ENCODE measurements around the gene MROH2A. TPM values are rescaled to one million over a fixed set of nuclear protein-coding genes. Genes with fewer than 3 reads are reported as not detected.

The MROH2A gene
- total RNA-seq, 4 donors from 2014 or later: not detected

GRCh38 chr2:233835230-233836186, 57.4 kb downstream of the MROH2A start:
- Histone ChIP-seq H3K9me3 (no peaks in the 10 kb centered on the region), H3K27ac (no peak overlapping the region), H3K36me3 (no peaks in the 10 kb centered on the region), H3K27me3 (no peaks in the 10 kb centered on the region), H3K4me1 (no peaks in the 10 kb centered on the region), H3K4me3 (no peak overlapping the region)
- WGBS, 2 donors: 95 to 96% methylated on average over 13 to 14 of the region's 14 CpGs
- TF ChIP-seq POLR2A (IDR thresholded peaks at IDR 0.05) (no peak), EP300 (IDR thresholded peaks at IDR 0.05) (no peak), CTCF (IDR thresholded peaks at IDR 0.05) (no peak)
- no peak for DNase-seq (ENCODE audit: low spot score in 2 of 2)

- 98 to 99% methylated on average over 7 of the region's 7 CpGs for WGBS, 2 donors
- H3K27me3 ChIP-seq: no peaks in the 10 kb centered on the region
- no peak overlapping the region for H3K27ac ChIP-seq
- no peak for TF ChIP-seq CTCF (IDR thresholded peaks at IDR 0.05)
- no peak overlapping the region for H3K4me3 ChIP-seq
- H3K9me3 ChIP-seq: no peaks in the 10 kb centered on the region
- no peaks in the 10 kb centered on the region for H3K36me3 ChIP-seq
- DNase-seq (ENCODE audit: low spot score in 2 of 2): no peak
- H3K4me1 ChIP-seq: no peaks in the 10 kb centered on the region
Measured at GRCh38 chr2:233836359-233836758, 58.2 kb downstream of the MROH2A start.

GRCh38 chr2:233837694-233838229, 59.6 kb downstream of the MROH2A start:
- H3K4me3 ChIP-seq: no peak overlapping the region
- no peaks in the 10 kb centered on the region for H3K27me3 ChIP-seq
- 89 to 91% methylated on average over 9 of the region's 9 CpGs for WGBS, 2 donors
- no peak for DNase-seq (ENCODE audit: low spot score in 2 of 2)
- no peak overlapping the region for H3K27ac ChIP-seq
- no peaks in the 10 kb centered on the region for H3K4me1 ChIP-seq
- TF ChIP-seq EP300 (IDR thresholded peaks at IDR 0.05) (no peak), POLR2A (IDR thresholded peaks at IDR 0.05) (no peak), CTCF (IDR thresholded peaks at IDR 0.05) (no peak)
- no peaks in the 10 kb centered on the region for H3K36me3 ChIP-seq
- H3K9me3 ChIP-seq: no peaks in the 10 kb centered on the region

- H3K27me3 ChIP-seq: no peaks in the 10 kb centered on the region
- no peaks in the 10 kb centered on the region for H3K4me1 ChIP-seq
- H3K4me3 ChIP-seq: no peak overlapping the region
- no peak for DNase-seq (ENCODE audit: low spot score in 2 of 2)
- TF ChIP-seq CTCF (IDR thresholded peaks at IDR 0.05) (no peak), POLR2A (IDR thresholded peaks at IDR 0.05) (no peak), EP300 (IDR thresholded peaks at IDR 0.05) (no peak)
- no peaks in the 10 kb centered on the region for H3K36me3 ChIP-seq
- 74 to 87% methylated on average over 7 of the region's 7 CpGs for WGBS, 2 donors
- H3K9me3 ChIP-seq: no peaks in the 10 kb centered on the region
- no peak overlapping the region for H3K27ac ChIP-seq
Measured at GRCh38 chr2:233838251-233838650, 60.1 kb downstream of the MROH2A start.

GRCh38 chr2:233838726-233839446, 60.8 kb downstream of the MROH2A start:
- Histone ChIP-seq H3K4me3 (no peak overlapping the region), H3K27ac (no peak overlapping the region), H3K27me3 (no peaks in the 10 kb centered on the region), H3K36me3 (no peaks in the 10 kb centered on the region), H3K9me3 (no peaks in the 10 kb centered on the region), H3K4me1 (no peaks in the 10 kb centered on the region)
- no peak for DNase-seq (ENCODE audit: low spot score in 2 of 2)
- TF ChIP-seq CTCF (IDR thresholded peaks at IDR 0.05): no peak
- TF ChIP-seq EP300 (IDR thresholded peaks at IDR 0.05): no peak
- TF ChIP-seq POLR2A (IDR thresholded peaks at IDR 0.05): no peak
- 82 to 83% methylated on average over 12 of the region's 12 CpGs for WGBS, 2 donors

Data from tibial nerve (tissue), 4 donors.